SJCRH30 (cell line): ENCODE results near the gene VEZT. TPM values are rescaled to one million over a fixed set of nuclear protein-coding genes. Genes with fewer than 3 reads are reported as not detected.
"Not testable (repeated sequence)": the region's sequence is repeated elsewhere in the genome, so short reads cannot be mapped to it uniquely, and the experiment has no call there.

ENCODE experiments used
- DNase-seq, 2 experiments: peaks; one replicate each; pipeline ENCODE4 v3.0.0-alpha.2; 2015 to 2020
- H3K27ac ChIP-seq: fragments of 250-450 bp; sonication (Bioruptor Pico); 2 replicates; pipeline ENCODE4 v1.5.1; 2020; ENCODE audit warnings: mild to moderate bottlenecking, moderate library complexity
- H3K27me3 ChIP-seq: fragments of 250-450 bp; sonication (Bioruptor Pico); 2 replicates; pipeline ENCODE4 v1.5.1; 2020; ENCODE audit warnings: mild to moderate bottlenecking, moderate library complexity
- H3K36me3 ChIP-seq: fragments of 250-450 bp; sonication (Bioruptor Pico); 2 replicates; pipeline ENCODE4 v1.5.1; 2020; ENCODE audit warnings: mild to moderate bottlenecking, moderate library complexity
- H3K4me1 ChIP-seq: fragments of 250-450 bp; sonication (Bioruptor Pico); 2 replicates; pipeline ENCODE4 v1.5.1; 2020; ENCODE audit warnings: mild to moderate bottlenecking, moderate library complexity
- H3K4me3 ChIP-seq: fragments of 250-450 bp; sonication (Bioruptor Pico); 2 replicates; pipeline ENCODE4 v1.5.1; 2020; ENCODE audit warnings: mild to moderate bottlenecking, moderate library complexity
- H3K9me3 ChIP-seq: fragments of 250-450 bp; sonication (Bioruptor Pico); replicated peaks from 2 replicates; pipeline ENCODE4 v1.5.1; 2020; ENCODE audit warnings: mild to moderate bottlenecking, moderate library complexity
- total RNA-seq: library from RNA; depleted of rRNA; stranded (reverse); fragments of >200 nt; shearing (Covaris generic); gene quantifications from 2 replicates; pipeline ENCODE4 v1.2.3, GENCODE V29; 2014

The VEZT gene
- total RNA-seq, 1 experiment from 2014 or later, result 50.5 TPM

- no peak overlapping the region for H3K4me3 ChIP-seq
- H3K4me1 ChIP-seq, result peaks cover 35% of the 10 kb centered on the region
- no peaks in the 10 kb centered on the region for H3K9me3 ChIP-seq
- H3K36me3 ChIP-seq, result no peaks in the 10 kb centered on the region
- no peaks in the 10 kb centered on the region for H3K27me3 ChIP-seq
- H3K27ac ChIP-seq, result no peak overlapping the region
- peak in 1 of 2 experiments; percentile 26 for DNase-seq
These were observed 104.1 kb downstream of the VEZT start for GRCh38 chr12:95321516-95322246.

- Histone ChIP-seq H3K27me3 (no peaks in the 10 kb centered on the region), H3K27ac (no peak overlapping the region), H3K4me1 (peaks cover 37% of the 10 kb centered on the region), H3K36me3 (no peaks in the 10 kb centered on the region), H3K4me3 (no peak overlapping the region), H3K9me3 (no peaks in the 10 kb centered on the region)
- DNase-seq, result peak; percentile 20 to 30
These were observed 104.7 kb downstream of the VEZT start for GRCh38 chr12:95322326-95322725.

- Histone ChIP-seq H3K4me1 (peaks cover 37% of the 10 kb centered on the region), H3K27ac (no peak overlapping the region), H3K27me3 (no peaks in the 10 kb centered on the region), H3K9me3 (no peaks in the 10 kb centered on the region), H3K4me3 (no peak overlapping the region), H3K36me3 (no peaks in the 10 kb centered on the region)
- no peak for DNase-seq
These were observed 105.6 kb downstream of the VEZT start for GRCh38 chr12:95323212-95323611.

GRCh38 chr12:95324246-95324645, 106.6 kb downstream of the VEZT start:
- not testable (repeated sequence) for H3K9me3 ChIP-seq

GRCh38 chr12:95325501-95325900, 107.9 kb downstream of the VEZT start:
- H3K4me1 ChIP-seq, result peaks cover 28% of the 10 kb centered on the region
- H3K27me3 ChIP-seq, result no peaks in the 10 kb centered on the region

More at GRCh38 chr12:95324246-95324645, 106.6 kb downstream of the VEZT start:
- DNase-seq, H3K4me3 ChIP-seq, H3K27ac ChIP-seq, H3K27me3 ChIP-seq, H3K36me3 ChIP-seq: not testable (repeated sequence)
- peaks cover 33% of the 10 kb centered on the region for H3K4me1 ChIP-seq

DNA sequence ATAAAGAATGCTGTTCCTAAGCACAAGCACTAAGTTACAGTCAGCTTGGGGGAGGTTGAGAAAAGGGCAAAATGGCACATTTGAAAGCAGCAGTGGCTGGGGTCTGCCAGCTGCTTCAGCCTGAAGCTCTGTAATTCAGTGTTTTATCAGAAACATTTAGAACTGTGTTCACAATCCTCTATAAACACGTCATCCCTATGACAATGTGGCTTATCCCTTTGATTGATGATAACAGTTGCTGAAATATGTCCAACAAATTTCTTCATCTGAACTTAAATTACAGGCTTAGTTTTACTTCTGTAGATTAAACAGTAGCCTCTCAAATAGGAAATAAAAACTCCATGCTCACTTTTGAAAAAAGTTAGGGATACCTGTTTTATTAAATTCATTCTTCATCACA, 108.8 kb downstream of the VEZT start:
- Histone ChIP-seq H3K27me3 (no peaks in the 10 kb centered on the region), H3K4me1 (peaks cover 24% of the 10 kb centered on the region), H3K4me3 (no peak overlapping the region), H3K27ac (peak overlapping the region; percentile 46), H3K36me3 (no peaks in the 10 kb centered on the region), H3K9me3 (no peaks in the 10 kb centered on the region)
- DNase-seq, result peak; percentile 41 to 72

More at GRCh38 chr12:95325501-95325900, 107.9 kb downstream of the VEZT start:
- Histone ChIP-seq H3K4me3 (no peak overlapping the region), H3K36me3 (no peaks in the 10 kb centered on the region), H3K9me3 (no peaks in the 10 kb centered on the region), H3K27ac (no peak overlapping the region)
- no peak for DNase-seq

DNA sequence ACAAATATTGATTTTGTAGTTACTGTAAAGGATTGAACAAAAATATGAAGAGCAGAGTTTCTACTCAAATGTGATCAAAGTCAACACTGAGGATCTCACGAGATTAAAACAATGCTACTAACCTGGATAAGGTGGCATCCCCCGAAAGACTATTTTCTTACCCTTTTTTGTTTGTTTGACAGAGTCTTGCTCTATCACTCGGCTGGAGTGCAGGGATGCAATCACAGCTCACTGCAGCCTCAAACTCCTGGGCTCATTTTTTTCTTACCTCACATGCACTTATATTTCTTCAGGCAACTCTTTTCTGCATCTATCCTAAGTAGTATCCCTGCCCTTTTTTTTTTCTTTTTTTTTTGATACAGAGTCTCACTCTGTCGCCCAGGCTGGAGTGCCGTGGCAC, 109.2 kb downstream of the VEZT start:
- no peaks in the 10 kb centered on the region for H3K27me3 ChIP-seq
- no peak for DNase-seq
- no peaks in the 10 kb centered on the region for H3K9me3 ChIP-seq
- no peak overlapping the region for H3K4me3 ChIP-seq
- H3K4me1 ChIP-seq, result peaks cover 20% of the 10 kb centered on the region
- H3K36me3 ChIP-seq, result no peaks in the 10 kb centered on the region
- peak overlapping the region; percentile 46 for H3K27ac ChIP-seq

DNA sequence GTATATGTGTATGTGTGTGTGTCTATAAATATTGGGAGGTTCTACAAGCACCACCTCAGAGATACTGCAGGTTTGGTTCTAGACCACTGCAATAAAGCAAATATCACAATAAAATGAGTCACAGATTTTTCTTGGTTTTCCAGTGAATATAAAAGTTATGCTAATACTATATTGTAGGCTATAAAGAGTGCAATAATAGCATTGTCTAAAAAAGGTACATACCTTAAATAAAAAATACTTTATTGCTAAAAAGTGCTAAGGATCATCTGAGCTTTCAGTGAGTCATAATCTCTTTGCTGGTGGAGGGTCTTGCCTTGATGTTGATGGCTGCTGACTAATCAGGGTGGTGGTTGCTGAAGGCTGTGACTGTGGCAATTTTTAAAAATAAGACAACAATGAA, 111.1 kb downstream of the VEZT start:
- H3K27ac ChIP-seq, result no peak overlapping the region
- H3K9me3 ChIP-seq, result no peaks in the 10 kb centered on the region
- DNase-seq, result no peak
- H3K4me3 ChIP-seq, result no peak overlapping the region
- H3K4me1 ChIP-seq, result peaks cover 17% of the 10 kb centered on the region; the same call in 1 of the 2 replicates
- no peaks in the 10 kb centered on the region for H3K36me3 ChIP-seq
- no peaks in the 10 kb centered on the region for H3K27me3 ChIP-seq

GRCh38 chr12:95335948-95336347, 118.3 kb downstream of the VEZT start:
- Histone ChIP-seq H3K9me3 (no peaks in the 10 kb centered on the region), H3K27me3 (no peaks in the 10 kb centered on the region), H3K27ac (no peak overlapping the region), H3K4me1 (peaks cover 11% of the 10 kb centered on the region), H3K36me3 (no peaks in the 10 kb centered on the region), H3K4me3 (peak overlapping the region; percentile 31)
- DNase-seq, result no peak

- Histone ChIP-seq H3K4me1 (peaks cover 11% of the 10 kb centered on the region), H3K9me3 (no peaks in the 10 kb centered on the region; the same call in 1 of the 2 replicates), H3K27ac (no peak overlapping the region), H3K4me3 (peak overlapping the region; percentile 31), H3K36me3 (no peaks in the 10 kb centered on the region), H3K27me3 (no peaks in the 10 kb centered on the region)
- peak; percentile 74 to 89 for DNase-seq
These were observed 118.9 kb downstream of the VEZT start for GRCh38 chr12:95336387-95337067.

DNA sequence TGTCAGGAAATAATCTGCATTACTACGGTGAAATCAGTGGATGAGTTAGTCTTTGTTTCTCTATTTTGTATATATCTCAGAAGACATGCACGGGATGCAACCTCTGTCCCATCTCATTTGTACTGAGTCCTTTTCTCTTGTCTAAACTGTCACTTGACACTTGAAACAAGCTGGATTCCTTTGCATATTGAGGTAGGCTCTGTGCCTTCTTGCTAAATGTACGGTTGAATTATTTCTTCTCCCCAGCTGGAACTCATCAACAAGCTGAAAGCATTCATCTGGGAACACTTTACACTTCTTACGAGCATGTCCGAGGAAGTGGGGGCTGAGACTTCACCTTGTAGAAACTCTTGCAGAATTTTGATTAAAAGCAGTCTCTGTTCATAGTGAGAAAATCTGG, 119.5 kb downstream of the VEZT start:
- Histone ChIP-seq H3K9me3 (no peaks in the 10 kb centered on the region; the same call in 1 of the 2 replicates), H3K27ac (no peak overlapping the region), H3K4me3 (no peak overlapping the region), H3K27me3 (no peaks in the 10 kb centered on the region), H3K36me3 (no peaks in the 10 kb centered on the region), H3K4me1 (peaks cover 11% of the 10 kb centered on the region)
- DNase-seq, result no peak

GRCh38 chr12:95339086-95339788, 121.6 kb downstream of the VEZT start:
- Histone ChIP-seq H3K36me3 (no peaks in the 10 kb centered on the region), H3K9me3 (no peaks in the 10 kb centered on the region; the same call in 1 of the 2 replicates), H3K4me3 (no peak overlapping the region), H3K27ac (no peak overlapping the region), H3K4me1 (peaks cover 11% of the 10 kb centered on the region), H3K27me3 (no peaks in the 10 kb centered on the region)
- DNase-seq, result no peak

- Histone ChIP-seq H3K27ac (no peak overlapping the region), H3K4me3 (no peak overlapping the region), H3K9me3 (no peaks in the 10 kb centered on the region; the same call in 1 of the 2 replicates), H3K36me3 (no peaks in the 10 kb centered on the region), H3K4me1 (peaks cover 7% of the 10 kb centered on the region; the same call in 1 of the 2 replicates), H3K27me3 (no peaks in the 10 kb centered on the region)
- DNase-seq, result no peak
These were observed 124.4 kb downstream of the VEZT start for GRCh38 chr12:95342008-95342407.

GRCh38 chr12:95343461-95344230, 126.0 kb downstream of the VEZT start:
- Histone ChIP-seq H3K4me1 (peaks cover 7% of the 10 kb centered on the region; the same call in 1 of the 2 replicates), H3K27me3 (no peaks in the 10 kb centered on the region), H3K9me3 (no peaks in the 10 kb centered on the region; the same call in 1 of the 2 replicates), H3K36me3 (no peaks in the 10 kb centered on the region), H3K4me3 (no peak overlapping the region), H3K27ac (no peak overlapping the region)
- DNase-seq, result no peak
